Measurements from ENCODE around the gene WDR45.

The WDR45 gene

DNA sequence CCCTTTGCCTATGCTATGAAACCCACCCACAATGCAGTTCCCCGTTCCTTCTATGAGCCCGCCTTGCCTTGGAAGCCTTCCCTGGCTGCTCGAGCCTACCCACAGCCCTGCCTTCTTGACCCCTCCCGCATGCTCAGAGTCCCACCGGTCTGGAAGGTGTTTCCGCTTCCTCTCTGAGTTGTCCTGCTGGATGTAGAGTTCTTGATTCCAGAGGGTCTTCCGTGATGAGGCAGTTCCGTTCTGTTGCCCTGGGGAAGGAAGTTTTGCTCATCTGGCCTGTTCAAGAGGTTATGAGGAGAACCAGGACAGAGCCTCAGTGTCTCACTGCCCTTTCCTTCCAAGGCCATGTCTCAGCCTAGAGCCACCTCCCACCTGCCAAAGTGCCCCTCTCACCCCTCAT, 36.4 kb upstream of the WDR45 start:
- TF ChIP-seq, protein P1, sequence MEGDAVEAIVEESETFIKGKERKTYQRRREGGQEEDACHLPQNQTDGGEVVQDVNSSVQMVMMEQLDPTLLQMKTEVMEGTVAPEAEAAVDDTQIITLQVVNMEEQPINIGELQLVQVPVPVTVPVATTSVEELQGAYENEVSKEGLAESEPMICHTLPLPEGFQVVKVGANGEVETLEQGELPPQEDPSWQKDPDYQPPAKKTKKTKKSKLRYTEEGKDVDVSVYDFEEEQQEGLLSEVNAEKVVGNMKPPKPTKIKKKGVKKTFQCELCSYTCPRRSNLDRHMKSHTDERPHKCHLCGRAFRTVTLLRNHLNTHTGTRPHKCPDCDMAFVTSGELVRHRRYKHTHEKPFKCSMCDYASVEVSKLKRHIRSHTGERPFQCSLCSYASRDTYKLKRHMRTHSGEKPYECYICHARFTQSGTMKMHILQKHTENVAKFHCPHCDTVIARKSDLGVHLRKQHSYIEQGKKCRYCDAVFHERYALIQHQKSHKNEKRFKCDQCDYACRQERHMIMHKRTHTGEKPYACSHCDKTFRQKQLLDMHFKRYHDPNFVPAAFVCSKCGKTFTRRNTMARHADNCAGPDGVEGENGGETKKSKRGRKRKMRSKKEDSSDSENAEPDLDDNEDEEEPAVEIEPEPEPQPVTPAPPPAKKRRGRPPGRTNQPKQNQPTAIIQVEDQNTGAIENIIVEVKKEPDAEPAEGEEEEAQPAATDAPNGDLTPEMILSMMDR (IDR thresholded peaks at IDR 0.05; ENCODE audit: low read depth, low read length, missing control alignments), result no peak
- no peak overlapping the region for H3K4me3 ChIP-seq (replicated peaks; ENCODE audit: low read depth, low read length)
- DNase-seq (ENCODE audit: extremely low read depth, low read depth), result no peak

DNA sequence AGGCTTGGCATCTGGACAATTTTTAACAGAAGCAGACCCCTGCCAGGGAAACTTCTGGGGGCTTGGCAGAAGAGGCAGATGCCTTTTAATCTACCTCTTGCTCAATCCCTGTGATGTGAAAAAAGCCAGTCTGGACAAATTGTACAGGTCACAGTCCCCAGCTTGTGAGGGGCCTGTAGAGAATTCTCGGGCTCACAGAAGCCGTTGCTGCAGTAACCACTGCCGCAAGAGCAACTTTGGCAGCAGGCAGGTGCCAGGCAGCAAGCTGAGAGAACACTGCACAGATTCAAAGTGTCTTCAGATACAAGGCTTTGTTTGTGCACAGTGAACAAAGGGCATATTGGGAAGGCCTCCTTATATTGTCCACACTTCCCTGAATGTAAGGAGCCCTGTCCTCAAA, 32.1 kb upstream of the WDR45 start:
- no peak overlapping the region for H3K4me3 ChIP-seq (replicated peaks; ENCODE audit: low read depth, low read length)
- no peak for DNase-seq (ENCODE audit: extremely low read depth, low read depth)
- TF ChIP-seq, protein P1 (IDR thresholded peaks at IDR 0.05; ENCODE audit: low read depth, low read length, missing control alignments), result no peak

DNA sequence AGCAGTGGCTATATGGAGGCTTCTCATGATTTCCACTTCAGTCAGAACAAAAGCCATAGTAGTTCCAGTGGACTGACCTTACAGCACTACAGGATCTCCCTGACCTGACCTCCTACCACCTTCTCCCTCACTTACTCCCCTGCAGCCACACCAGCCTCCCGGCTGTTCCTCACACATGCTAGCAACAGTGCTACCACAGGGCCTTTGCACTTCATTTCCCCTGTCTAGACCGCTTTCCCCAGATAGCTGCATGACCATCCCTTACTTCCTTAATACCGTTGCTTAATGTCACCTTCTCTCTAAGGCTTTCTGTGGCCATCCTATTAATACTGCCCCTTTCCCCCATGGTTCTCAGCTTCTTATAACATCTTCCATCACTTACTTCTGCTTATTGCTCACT, 30.7 kb upstream of the WDR45 start:
- no peak for DNase-seq (ENCODE audit: extremely low read depth, low read depth)
- H3K4me3 ChIP-seq (replicated peaks; ENCODE audit: low read depth, low read length), result no peak overlapping the region
- TF ChIP-seq, protein P1 (IDR thresholded peaks at IDR 0.05; ENCODE audit: low read depth, low read length, missing control alignments), result no peak

DNA sequence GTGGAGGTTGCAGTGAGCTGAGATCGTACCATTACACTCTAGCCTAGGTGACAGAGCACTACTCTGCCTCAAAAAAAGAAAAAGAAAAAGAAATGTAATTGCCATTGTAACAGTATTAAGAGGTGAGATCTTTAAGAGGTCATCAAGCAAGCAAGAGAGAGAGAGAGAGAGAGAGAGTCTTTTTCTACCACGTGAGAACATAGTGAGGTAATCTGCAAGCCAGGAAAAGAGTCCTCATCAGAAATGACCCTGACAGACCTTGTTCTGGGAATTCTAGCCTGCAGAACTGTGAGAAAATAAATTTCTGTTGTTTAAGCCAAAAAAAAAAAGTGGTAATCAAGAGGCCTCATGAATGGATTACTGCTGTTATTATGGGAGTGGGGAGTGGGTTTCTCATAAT, 29.0 kb upstream of the WDR45 start:
- no peak for DNase-seq (ENCODE audit: extremely low read depth, low read depth)
- TF ChIP-seq, protein P1 (IDR thresholded peaks at IDR 0.05; ENCODE audit: low read depth, low read length, missing control alignments), result no peak
- H3K4me3 ChIP-seq (replicated peaks; ENCODE audit: low read depth, low read length), result no peak overlapping the region

DNA sequence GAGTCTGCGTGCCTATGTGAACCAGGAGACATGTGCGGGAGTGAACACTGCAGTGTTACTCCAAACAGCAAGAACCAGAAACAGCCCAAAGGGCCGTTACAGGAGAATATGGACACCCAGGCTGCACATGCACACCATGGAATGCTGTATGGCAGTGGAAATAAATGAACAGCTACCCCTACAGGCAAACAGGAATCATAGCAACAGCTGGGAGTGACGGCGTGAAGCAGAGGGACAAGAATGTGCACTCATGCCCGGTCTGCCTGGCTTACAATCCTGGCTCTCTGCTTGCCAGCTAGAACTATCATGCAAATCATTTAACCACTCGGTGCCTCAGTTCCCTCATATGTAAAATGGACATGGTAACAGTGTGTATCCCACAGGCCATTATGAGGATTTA, 27.2 kb upstream of the WDR45 start:
- TF ChIP-seq, protein P1 (IDR thresholded peaks at IDR 0.05; ENCODE audit: low read depth, low read length, missing control alignments), result peak; percentile 41
- no peak for DNase-seq (ENCODE audit: extremely low read depth, low read depth)
- no peak overlapping the region for H3K4me3 ChIP-seq (replicated peaks; ENCODE audit: low read depth, low read length)

DNA sequence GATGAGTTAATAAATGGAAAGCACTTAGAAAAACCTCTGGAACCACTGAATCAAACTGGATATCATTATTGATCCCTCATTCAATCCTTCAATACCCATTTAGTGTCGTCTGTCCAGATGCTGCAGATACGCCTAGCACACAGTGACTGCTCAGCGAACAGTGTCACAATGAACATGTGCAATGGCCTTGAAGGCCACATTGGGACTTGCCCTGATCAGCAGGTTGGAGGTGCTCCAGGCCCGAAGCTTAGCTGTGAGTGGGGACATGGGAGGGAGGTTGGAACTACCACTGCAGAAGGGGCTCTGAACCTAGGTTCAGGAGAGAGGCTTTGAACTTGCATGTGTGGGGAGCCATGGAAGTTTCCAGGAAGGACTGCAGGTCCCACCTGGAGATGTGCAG, 26.6 kb upstream of the WDR45 start:
- no peak overlapping the region for H3K4me3 ChIP-seq (replicated peaks; ENCODE audit: low read depth, low read length)
- DNase-seq (ENCODE audit: extremely low read depth, low read depth), result no peak
- TF ChIP-seq, protein P1 (IDR thresholded peaks at IDR 0.05; ENCODE audit: low read depth, low read length, missing control alignments), result no peak

DNA sequence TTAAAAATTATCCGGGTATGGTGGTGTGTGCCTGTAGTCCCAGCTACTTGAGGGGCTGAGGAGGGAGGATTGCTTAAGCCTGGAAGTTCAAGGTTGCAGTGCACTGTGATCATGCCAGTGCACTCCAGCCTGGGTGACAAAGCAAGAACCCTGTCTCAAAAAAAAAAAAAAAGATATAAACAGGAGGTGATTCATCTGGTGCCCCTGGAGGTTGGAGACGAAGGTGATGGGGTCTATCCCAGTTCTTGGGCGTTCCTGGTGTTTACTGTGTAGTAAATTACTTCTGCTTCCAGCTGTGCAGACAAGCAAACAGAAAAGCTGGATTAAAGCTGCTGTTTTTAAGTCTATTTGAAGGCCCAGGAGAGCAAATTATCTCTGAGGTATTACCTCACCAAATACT, 23.9 kb upstream of the WDR45 start:
- TF ChIP-seq, protein P1 (IDR thresholded peaks at IDR 0.05; ENCODE audit: low read depth, low read length, missing control alignments), result no peak
- no peak overlapping the region for H3K4me3 ChIP-seq (replicated peaks; ENCODE audit: low read depth, low read length)
- no peak for DNase-seq (ENCODE audit: extremely low read depth, low read depth)
